MCF 10A (cell line): ENCODE results near the gene IL16. TPM values are rescaled to one million over a fixed set of nuclear protein-coding genes. Genes with fewer than 3 reads are reported as not detected.

Experiments
- BruUV-seq: library from RNA; stranded (reverse); fragments of 400-500 nt; replicated peaks from 2 replicates; lab custom pipeline; 2021; lab: Mats Ljungman, UMichigan
- CTCF ChIA-PET: fragments of 300-600 bp; sonication (Branson Sonifier 250); formaldehyde crosslinking; extraction: SDS; loops from one replicate; lab custom pipeline; 2021; ENCODE audit warnings: antibody characterized with exemption, inconsistent platforms; lab: Yijun Ruan, JAX
- POLR2A ChIA-PET: fragments of 300-600, 350-650 bp; sonication (Branson Sonifier 250); formaldehyde crosslinking; extraction: SDS; loops from one replicate; lab custom pipeline; 2020; ENCODE audit warnings: antibody characterized with exemption, inconsistent platforms; lab: Yijun Ruan, JAX
- DNase-seq: peaks from one replicate; pipeline ENCODE4 v3.0.0-alpha.2; 2018; ENCODE audit not compliant: unreplicated experiment
- H3K27ac Mint-ChIP-seq: one replicate; pipeline ENCODE4 v1.8.0; 2022; ENCODE audit warnings: mild to moderate bottlenecking, low read depth, mixed read lengths; ENCODE audit not compliant: unreplicated experiment
- H3K27me3 Mint-ChIP-seq: one replicate; pipeline ENCODE4 v1.8.0; 2022; ENCODE audit warnings: mixed read lengths; ENCODE audit not compliant: insufficient read depth, unreplicated experiment
- H3K36me3 Mint-ChIP-seq: one replicate; pipeline ENCODE4 v1.8.0; 2022; ENCODE audit warnings: mild to moderate bottlenecking, moderate library complexity, mixed read lengths; ENCODE audit not compliant: insufficient read depth, unreplicated experiment
- H3K4me1 Mint-ChIP-seq: one replicate; pipeline ENCODE4 v1.8.0; 2022; ENCODE audit warnings: mixed read lengths; ENCODE audit not compliant: insufficient read depth, unreplicated experiment
- H3K4me3 Mint-ChIP-seq: one replicate; pipeline ENCODE4 v1.8.0; 2022; ENCODE audit warnings: mild to moderate bottlenecking, moderate library complexity, mixed read lengths; ENCODE audit not compliant: unreplicated experiment
- H3K9me3 Mint-ChIP-seq: one replicate; pipeline ENCODE4 v1.8.0; 2022; ENCODE audit warnings: mixed read lengths; ENCODE audit not compliant: unreplicated experiment
- intact Hi-C: fragments of 100-400 bp; cut with micrococcal nuclease; formaldehyde crosslinking; loops from 2 replicates; pipeline ENCODE4 v1.14.1; 2022
- total RNA-seq: library from RNA; stranded (reverse); gene quantifications from 2 replicates; pipeline ENCODE4 v1.2.3, GENCODE V29; 2022
- TF ChIP-seq, protein P1 (sequence below): fragments of 200-600 bp; IDR thresholded peaks from one replicate; pipeline ENCODE4 v1.8.0; 2022; ENCODE audit warnings: antibody characterized with exemption, mild to moderate bottlenecking; ENCODE audit not compliant: unreplicated experiment

The IL16 gene
- total RNA-seq, 1 experiment from 2014 or later: 0.72 TPM

DNA sequence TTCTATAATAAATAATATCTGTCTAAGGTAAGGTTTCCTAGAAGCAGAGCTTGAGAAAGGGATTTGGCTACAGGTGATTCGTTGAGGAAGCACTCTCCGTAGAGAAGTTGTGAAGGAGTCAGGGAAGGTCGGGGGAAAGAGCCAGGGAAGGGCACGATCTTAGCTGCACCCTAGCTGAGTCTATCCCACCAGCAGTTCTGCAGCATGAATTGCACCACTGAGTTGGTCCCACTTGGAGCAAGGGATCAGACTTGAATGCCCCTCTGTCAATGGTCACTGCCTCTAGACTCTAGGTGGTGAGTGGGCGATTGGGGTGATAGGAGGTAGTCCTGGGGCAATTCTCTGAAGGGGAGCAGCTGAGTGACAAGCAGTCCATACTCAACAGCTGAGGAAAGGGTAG, 163.8 kb downstream of the IL16 start:
- Mint-ChIP-seq H3K27me3 (no peaks in the 10 kb centered on the region), H3K36me3 (no peaks in the 10 kb centered on the region), H3K9me3 (no peaks in the 10 kb centered on the region), H3K4me1 (peaks cover 6% of the 10 kb centered on the region), H3K27ac (no peak overlapping the region), H3K4me3 (no peak overlapping the region)
- TF ChIP-seq, protein P1, sequence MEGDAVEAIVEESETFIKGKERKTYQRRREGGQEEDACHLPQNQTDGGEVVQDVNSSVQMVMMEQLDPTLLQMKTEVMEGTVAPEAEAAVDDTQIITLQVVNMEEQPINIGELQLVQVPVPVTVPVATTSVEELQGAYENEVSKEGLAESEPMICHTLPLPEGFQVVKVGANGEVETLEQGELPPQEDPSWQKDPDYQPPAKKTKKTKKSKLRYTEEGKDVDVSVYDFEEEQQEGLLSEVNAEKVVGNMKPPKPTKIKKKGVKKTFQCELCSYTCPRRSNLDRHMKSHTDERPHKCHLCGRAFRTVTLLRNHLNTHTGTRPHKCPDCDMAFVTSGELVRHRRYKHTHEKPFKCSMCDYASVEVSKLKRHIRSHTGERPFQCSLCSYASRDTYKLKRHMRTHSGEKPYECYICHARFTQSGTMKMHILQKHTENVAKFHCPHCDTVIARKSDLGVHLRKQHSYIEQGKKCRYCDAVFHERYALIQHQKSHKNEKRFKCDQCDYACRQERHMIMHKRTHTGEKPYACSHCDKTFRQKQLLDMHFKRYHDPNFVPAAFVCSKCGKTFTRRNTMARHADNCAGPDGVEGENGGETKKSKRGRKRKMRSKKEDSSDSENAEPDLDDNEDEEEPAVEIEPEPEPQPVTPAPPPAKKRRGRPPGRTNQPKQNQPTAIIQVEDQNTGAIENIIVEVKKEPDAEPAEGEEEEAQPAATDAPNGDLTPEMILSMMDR: no peak
- no TSS peak for BruUV-seq
- intact Hi-C loops: no loop called here
- ChIA-PET CTCF (interaction anchor here (0.8 to 0.9 kb wide), 2 partner anchors 25 to 95 kb away, joined by 4 to 5 read pairs; no protein-coding TSS in a partner anchor), POLR2A (no interaction called here)
- DNase-seq: no peak

DNA sequence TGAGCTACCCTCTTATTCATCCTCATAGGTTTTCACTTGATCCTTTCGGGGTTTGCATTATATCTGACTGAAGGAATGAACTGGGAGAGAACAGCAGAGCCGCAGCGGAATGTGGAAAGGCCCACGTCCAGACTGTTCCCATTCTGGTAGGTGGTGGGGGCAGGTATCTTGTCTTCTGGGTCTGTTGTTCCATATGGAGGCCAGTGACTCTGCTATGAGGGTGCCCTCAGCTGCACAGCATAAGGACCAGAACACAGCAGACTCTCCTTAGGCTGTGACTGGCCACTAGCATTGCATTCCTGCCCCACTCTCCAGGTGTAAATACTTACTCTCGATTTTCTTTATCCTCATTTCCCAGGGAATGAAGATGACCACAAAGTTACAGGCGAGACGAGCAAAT, 165.2 kb downstream of the IL16 start:
- peaks cover 4% of the 10 kb centered on the region for H3K4me1 Mint-ChIP-seq
- H3K4me3 Mint-ChIP-seq: no peak overlapping the region
- ChIA-PET CTCF (interaction anchor here (0.8 to 1.2 kb wide), 2 partner anchors 9 to 87 kb away, joined by 3 to 4 read pairs; no protein-coding TSS in a partner anchor), POLR2A (interaction anchor here (0.8 kb wide), 2 partner anchors 8 to 10 kb away, joined by 3 read pairs; no protein-coding TSS in a partner anchor)
- DNase-seq: no peak
- BruUV-seq: no TSS peak
- no peaks in the 10 kb centered on the region for H3K9me3 Mint-ChIP-seq
- intact Hi-C loops: no loop called here
- H3K36me3 Mint-ChIP-seq: no peaks in the 10 kb centered on the region
- H3K27ac Mint-ChIP-seq: no peak overlapping the region
- H3K27me3 Mint-ChIP-seq: no peaks in the 10 kb centered on the region
- TF ChIP-seq, protein P1: no peak

DNA sequence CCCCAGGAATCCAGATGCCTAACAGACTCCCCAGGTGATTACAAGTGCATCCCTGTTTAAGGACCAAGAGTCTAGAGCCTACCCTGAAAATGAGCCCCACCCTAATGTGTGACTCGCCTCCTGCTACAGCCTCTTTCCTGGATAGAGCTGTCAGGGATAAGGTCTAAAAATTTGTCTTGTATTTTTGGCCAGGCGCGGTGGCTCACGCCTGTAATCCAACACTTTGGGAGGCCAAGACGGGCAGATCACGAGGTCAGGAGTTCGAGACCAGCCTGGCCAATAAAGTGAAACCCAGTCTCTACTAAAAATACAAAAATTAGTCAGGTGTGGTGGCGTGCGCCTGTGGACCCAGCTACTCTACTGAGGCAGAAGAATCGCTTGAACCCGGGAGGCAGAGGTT, 166.1 kb downstream of the IL16 start:
- H3K36me3 Mint-ChIP-seq: no peaks in the 10 kb centered on the region
- H3K4me1 Mint-ChIP-seq: no peaks in the 10 kb centered on the region
- peak; percentile 9 for DNase-seq
- H3K27me3 Mint-ChIP-seq: no peaks in the 10 kb centered on the region
- TF ChIP-seq, protein P1: no peak
- POLR2A ChIA-PET: no interaction called here
- CTCF ChIA-PET: interaction anchor here (0.9 to 1.2 kb wide), 2 partner anchors 88 to 97 kb away, joined by 3 read pairs; no protein-coding TSS in a partner anchor
- intact Hi-C loops: no loop called here
- H3K27ac Mint-ChIP-seq: no peak overlapping the region
- no peak overlapping the region for H3K4me3 Mint-ChIP-seq
- H3K9me3 Mint-ChIP-seq: no peaks in the 10 kb centered on the region
- no TSS peak for BruUV-seq

DNA sequence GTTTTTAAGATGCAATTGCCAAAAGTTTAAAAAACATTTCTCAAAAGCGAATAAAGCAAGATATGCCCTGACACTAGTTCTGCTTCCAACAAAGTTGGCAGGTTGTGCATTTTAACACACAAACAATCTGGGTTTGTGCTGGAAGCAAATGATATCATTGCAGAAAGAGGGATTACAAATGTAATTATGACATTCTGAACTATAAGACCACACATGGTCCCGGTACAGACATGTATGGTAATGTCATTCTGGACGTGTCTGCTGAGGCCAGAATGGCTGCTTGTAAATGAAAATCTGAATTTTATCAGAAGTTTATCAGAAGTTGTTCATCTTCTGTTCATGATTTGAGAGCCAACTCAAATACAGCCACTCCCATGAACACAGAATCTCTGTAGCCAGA, 166.6 kb downstream of the IL16 start:
- ChIA-PET CTCF (interaction anchor here (0.9 kb wide), 1 partner anchor 97 kb away, joined by 3 read pairs; no protein-coding TSS in a partner anchor), POLR2A (no interaction called here)
- Mint-ChIP-seq H3K36me3 (no peaks in the 10 kb centered on the region), H3K4me3 (no peak overlapping the region), H3K27ac (no peak overlapping the region), H3K9me3 (no peaks in the 10 kb centered on the region), H3K4me1 (no peaks in the 10 kb centered on the region), H3K27me3 (no peaks in the 10 kb centered on the region)
- no peak for DNase-seq
- TF ChIP-seq, protein P1: no peak
- BruUV-seq: no TSS peak
- intact Hi-C loops: no loop called here

Other genes with a start within 250 kb of the IL16 start
- gene MESD, start 207.1 kb upstream of the IL16 start, total RNA-seq: 29.7 and 30.2 TPM in 2 replicates
- gene TLNRD1, start 196.0 kb upstream of the IL16 start, total RNA-seq: 17.1 and 18.3 TPM in 2 replicates
- gene CFAP161, start 62.6 kb upstream of the IL16 start, total RNA-seq: not detected in 2 replicates
- gene STARD5, start 127.3 kb downstream of the IL16 start, total RNA-seq: 2.0 and 3.4 TPM in 2 replicates
- not detected in 2 replicates for gene TMC3, start 177.3 kb downstream of the IL16 start, total RNA-seq